Dendritic cell treated with granulocyte-macrophage colony-stimulating factor and Interleukin-4, amounts not matched to agents 40 ng/mL and 50 ng/mL, for 4 days (primary cell): ENCODE measurements around the gene PI16.

Experiments used
- H3K27ac Mint-ChIP-seq: one replicate; pipeline ENCODE4 v1.8.0; 2022; ENCODE audit warnings: mild to moderate bottlenecking, mixed read lengths
- H3K27me3 Mint-ChIP-seq: one replicate; pipeline ENCODE4 v1.8.0; 2022; ENCODE audit warnings: mild to moderate bottlenecking, mixed read lengths
- H3K36me3 Mint-ChIP-seq: one replicate; pipeline ENCODE4 v1.8.0; 2022; ENCODE audit warnings: low read depth, mixed read lengths
- H3K4me1 Mint-ChIP-seq: one replicate; pipeline ENCODE4 v1.8.0; 2022; ENCODE audit warnings: low read depth, mixed read lengths
- H3K4me3 Mint-ChIP-seq: one replicate; pipeline ENCODE4 v1.8.0; 2022; ENCODE audit warnings: mild to moderate bottlenecking, moderate library complexity, mixed read lengths
- H3K9me3 Mint-ChIP-seq: one replicate; pipeline ENCODE4 v1.8.0; 2022; ENCODE audit warnings: mixed read lengths
- intact Hi-C: fragments of 100-400 bp; cut with micrococcal nuclease; formaldehyde crosslinking; loops from one replicate; pipeline ENCODE4 v1.15.0; 2022

The PI16 gene

GRCh38 chr6:36969988-36970891 lies 15.7 kb downstream of the PI16 start:
- Mint-ChIP-seq H3K36me3 (peaks cover 97% of the 10 kb centered on the region), H3K9me3 (no peaks in the 10 kb centered on the region), H3K4me3 (no peak overlapping the region), H3K27me3 (no peaks in the 10 kb centered on the region), H3K27ac (no peak overlapping the region), H3K4me1 (peaks cover 8% of the 10 kb centered on the region)
- intact Hi-C loops: no loop called here

DNA sequence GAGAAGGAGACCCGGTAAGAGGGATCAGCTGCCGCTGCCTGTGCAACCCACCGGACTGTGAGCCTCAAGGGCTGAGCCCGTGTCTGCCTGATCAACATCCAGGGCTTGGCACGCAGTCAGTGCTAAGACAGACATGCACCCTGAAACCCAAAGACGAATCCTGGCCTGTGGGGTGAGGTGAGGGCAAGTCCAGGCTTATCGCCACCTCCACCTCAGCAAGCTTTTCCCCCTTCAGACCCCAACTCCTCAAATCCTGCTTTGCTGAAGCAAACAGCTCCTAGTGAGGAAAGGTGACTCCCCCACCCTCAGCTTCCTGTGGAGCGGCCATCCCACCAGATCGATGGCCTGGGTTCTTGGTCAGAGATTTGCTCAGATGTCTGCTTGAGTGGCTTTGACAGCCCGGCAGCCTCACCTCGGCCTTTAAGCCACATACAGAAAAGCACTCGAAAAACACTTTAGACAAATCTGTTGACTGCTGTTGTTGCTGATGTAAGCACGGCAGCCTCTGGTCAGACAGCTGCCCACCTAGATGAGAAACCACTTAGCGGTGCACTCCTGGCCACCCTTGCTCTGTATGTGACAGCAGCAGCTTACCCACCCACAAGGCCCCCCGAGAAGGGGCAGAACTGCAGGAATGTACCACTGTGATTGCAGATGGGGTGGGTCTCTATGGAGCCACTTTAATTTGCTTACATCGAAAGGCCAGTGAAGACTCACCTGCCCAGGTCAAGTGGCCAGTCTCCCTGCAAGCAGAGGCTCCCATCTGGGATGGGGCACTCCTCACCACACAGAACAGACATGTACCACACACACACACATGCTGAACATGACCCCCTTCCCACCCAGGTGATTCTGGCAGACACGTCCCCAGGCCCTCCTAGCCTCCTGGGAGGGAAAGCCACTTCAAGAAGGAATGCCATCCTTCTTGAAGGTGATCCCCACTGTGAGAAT lies 16.6 kb downstream of the PI16 start:
- peaks cover 8% of the 10 kb centered on the region for H3K4me1 Mint-ChIP-seq
- no peak overlapping the region for H3K27ac Mint-ChIP-seq
- intact Hi-C loops: no loop called here
- H3K4me3 Mint-ChIP-seq: no peak overlapping the region
- H3K36me3 Mint-ChIP-seq: peaks cover 100% of the 10 kb centered on the region
- H3K27me3 Mint-ChIP-seq: no peaks in the 10 kb centered on the region
- H3K9me3 Mint-ChIP-seq: no peaks in the 10 kb centered on the region

DNA sequence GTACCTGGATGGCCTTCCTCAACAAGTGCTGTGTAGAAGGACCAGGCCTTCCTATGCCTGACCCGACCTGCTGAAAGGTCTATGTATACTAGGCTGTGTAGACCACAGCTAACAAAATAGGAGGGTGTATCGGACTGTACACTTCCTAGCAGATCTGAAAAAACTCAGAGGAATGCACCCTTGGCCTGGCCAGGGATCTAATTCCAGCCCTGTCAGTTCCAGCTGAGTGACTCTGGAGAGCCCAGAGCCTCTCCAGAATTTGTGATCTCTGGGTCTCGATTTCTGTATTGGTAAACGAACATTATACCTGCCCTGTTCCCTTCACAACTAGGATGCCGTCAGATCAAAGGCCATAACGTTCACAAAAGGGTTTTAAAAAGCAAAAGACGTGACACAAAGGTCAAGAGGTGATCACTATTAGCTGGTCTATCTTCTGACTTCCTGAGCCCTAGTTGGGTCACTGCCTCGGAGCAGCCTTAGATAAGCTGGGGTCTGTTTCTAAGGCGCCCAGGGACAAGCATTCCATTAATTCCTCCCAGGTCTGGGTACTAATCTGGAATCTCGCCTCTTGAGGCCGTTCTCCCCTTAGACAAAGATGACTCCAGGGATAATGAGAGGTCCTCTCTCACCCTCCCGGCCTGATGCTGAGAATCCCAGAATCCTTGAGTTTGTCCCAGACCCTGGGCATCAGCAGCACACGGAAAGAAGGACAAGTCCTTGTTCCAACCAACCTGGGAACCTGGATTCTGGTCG lies 17.6 kb downstream of the PI16 start:
- H3K27me3 Mint-ChIP-seq: no peaks in the 10 kb centered on the region
- H3K36me3 Mint-ChIP-seq: peaks cover 100% of the 10 kb centered on the region
- H3K4me1 Mint-ChIP-seq: peaks cover 8% of the 10 kb centered on the region
- H3K9me3 Mint-ChIP-seq: no peaks in the 10 kb centered on the region
- no peak overlapping the region for H3K27ac Mint-ChIP-seq
- intact Hi-C loops: no loop called here
- no peak overlapping the region for H3K4me3 Mint-ChIP-seq

GRCh38 chr6:36973190-36973589 lies 18.7 kb downstream of the PI16 start:
- intact Hi-C loops: no loop called here
- peaks cover 100% of the 10 kb centered on the region for H3K36me3 Mint-ChIP-seq

GRCh38 chr6:36973647-36974046 lies 19.1 kb downstream of the PI16 start:
- Mint-ChIP-seq H3K36me3 (peaks cover 100% of the 10 kb centered on the region), H3K27me3 (no peaks in the 10 kb centered on the region), H3K4me1 (peaks cover 10% of the 10 kb centered on the region), H3K9me3 (no peaks in the 10 kb centered on the region), H3K4me3 (no peak overlapping the region), H3K27ac (no peak overlapping the region)
- intact Hi-C loops: no loop called here

More at GRCh38 chr6:36973190-36973589, 18.7 kb downstream of the PI16 start:
- no peaks in the 10 kb centered on the region for H3K9me3 Mint-ChIP-seq
- no peaks in the 10 kb centered on the region for H3K27me3 Mint-ChIP-seq
- H3K4me3 Mint-ChIP-seq: no peak overlapping the region
- peaks cover 13% of the 10 kb centered on the region for H3K4me1 Mint-ChIP-seq
- no peak overlapping the region for H3K27ac Mint-ChIP-seq

DNA sequence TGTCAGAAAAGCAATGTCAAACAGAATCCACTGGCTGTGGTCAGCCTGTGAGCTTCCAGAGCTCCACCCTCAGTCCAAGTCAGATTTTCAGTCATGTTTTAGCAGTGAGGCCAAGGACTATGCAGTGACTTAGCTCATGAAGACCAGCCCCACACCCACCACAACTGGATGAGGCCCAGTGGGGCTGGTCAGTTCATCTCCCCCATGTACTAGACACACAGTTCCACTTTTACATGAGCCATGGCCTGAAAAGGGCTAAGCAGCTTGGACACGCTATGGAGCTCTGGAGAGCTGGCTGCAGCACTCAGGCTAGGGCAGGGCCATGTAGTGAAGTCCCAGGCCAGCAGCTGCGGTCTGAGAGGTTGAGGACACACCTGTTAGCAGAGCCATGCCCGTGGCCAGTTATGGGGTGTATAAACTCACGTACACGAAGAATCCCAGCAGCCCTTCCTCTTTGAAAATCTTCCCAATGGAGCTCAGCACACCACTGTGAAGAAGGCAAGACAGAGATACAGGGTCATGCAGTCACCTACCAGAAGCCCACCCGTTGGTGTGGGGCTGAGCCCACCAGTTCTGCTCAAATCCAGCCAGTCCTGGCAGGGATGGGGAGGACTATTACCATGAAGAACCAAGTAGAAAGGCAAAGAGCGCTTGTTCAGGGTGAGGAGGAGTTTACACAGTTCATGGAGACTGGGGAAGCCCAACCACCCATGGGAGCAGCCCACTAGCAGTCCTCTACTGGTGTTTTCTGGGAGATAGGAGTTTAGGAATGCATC lies 20.9 kb downstream of the PI16 start:
- H3K4me3 Mint-ChIP-seq: no peak overlapping the region
- peaks cover 100% of the 10 kb centered on the region for H3K36me3 Mint-ChIP-seq
- H3K9me3 Mint-ChIP-seq: no peaks in the 10 kb centered on the region
- peaks cover 24% of the 10 kb centered on the region for H3K4me1 Mint-ChIP-seq
- H3K27ac Mint-ChIP-seq: no peak overlapping the region
- intact Hi-C loops: loop anchor here (5.0 kb wide), 1 partner anchor 42 kb away; no protein-coding TSS in a partner anchor
- no peaks in the 10 kb centered on the region for H3K27me3 Mint-ChIP-seq

DNA sequence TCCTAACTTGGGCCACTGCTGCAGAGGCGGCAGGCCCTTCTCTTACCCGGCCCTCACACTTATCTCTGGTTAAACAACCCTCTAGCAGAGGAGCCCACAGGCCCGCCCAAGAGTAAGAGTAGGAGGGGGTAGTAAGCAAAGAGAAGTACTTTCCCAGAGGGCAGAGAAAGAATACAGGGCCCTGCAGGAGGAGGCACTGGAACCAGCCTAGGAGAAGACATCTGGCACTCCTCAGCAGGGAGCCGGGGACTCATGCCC lies 21.4 kb downstream of the PI16 start:
- intact Hi-C loops: loop anchor here (5.0 kb wide), 1 partner anchor 41 kb away; no protein-coding TSS in a partner anchor
- H3K27ac Mint-ChIP-seq: no peak overlapping the region
- H3K4me1 Mint-ChIP-seq: peaks cover 29% of the 10 kb centered on the region
- no peak overlapping the region for H3K4me3 Mint-ChIP-seq
- H3K9me3 Mint-ChIP-seq: no peaks in the 10 kb centered on the region
- H3K27me3 Mint-ChIP-seq: no peaks in the 10 kb centered on the region
- H3K36me3 Mint-ChIP-seq: peaks cover 100% of the 10 kb centered on the region

DNA sequence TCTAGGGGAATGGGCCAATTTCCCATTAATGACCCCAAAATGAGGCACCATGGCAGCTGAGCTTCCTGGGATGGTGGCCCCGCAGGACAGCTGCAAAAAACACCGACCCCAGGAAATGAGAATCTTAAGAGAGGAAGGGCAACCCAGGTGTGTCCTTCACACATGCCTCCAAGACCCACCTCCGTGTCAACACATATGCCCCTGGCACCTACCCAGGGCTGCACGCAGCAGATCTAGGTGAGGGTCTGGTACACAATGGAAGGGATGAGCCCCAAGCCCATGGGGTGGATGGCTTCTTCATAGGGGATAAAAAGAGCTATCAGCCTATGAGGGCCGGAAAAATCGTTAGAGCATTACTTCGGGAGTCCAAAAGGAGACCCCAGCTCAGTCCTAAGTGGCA lies 22.0 kb downstream of the PI16 start:
- intact Hi-C loops: loop anchor here (5.0 kb wide), 1 partner anchor 41 kb away; no protein-coding TSS in a partner anchor
- Mint-ChIP-seq H3K9me3 (no peaks in the 10 kb centered on the region), H3K4me1 (peaks cover 34% of the 10 kb centered on the region), H3K4me3 (no peak overlapping the region), H3K36me3 (peaks cover 100% of the 10 kb centered on the region), H3K27ac (no peak overlapping the region), H3K27me3 (no peaks in the 10 kb centered on the region)

- H3K36me3 Mint-ChIP-seq: peaks cover 100% of the 10 kb centered on the region
- H3K27ac Mint-ChIP-seq: no peak overlapping the region
- no peaks in the 10 kb centered on the region for H3K27me3 Mint-ChIP-seq
- H3K4me3 Mint-ChIP-seq: no peak overlapping the region
- H3K4me1 Mint-ChIP-seq: peaks cover 39% of the 10 kb centered on the region
- no peaks in the 10 kb centered on the region for H3K9me3 Mint-ChIP-seq
- intact Hi-C loops: loop anchor here (5.0 kb wide), 1 partner anchor 40 kb away; no protein-coding TSS in a partner anchor
Measured at GRCh38 chr6:36976931-36977330, 22.4 kb downstream of the PI16 start.

DNA sequence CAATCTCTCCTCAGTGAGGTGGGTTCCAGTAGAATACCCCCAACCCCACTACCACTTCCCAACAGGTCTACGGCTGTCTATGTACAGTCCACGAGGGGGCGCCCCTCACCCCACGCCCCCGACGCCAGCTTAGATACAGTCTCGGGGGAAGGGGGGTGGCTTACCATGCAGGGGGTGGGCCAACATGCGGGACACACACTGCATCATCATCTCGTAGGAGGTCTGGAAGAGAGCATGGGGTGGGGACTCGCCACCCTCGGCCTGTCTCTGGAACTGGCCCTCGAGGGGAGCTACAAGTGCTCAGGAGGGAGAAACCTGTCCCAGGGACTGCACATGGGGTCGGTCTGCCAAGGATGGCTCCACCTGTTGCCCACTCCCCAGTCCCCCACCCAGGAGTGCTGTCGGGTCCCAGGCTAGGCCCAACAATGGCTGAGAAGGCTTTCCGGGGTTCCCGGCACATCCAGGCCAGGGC lies 23.0 kb downstream of the PI16 start:
- Mint-ChIP-seq H3K27ac (no peak overlapping the region), H3K4me1 (peaks cover 44% of the 10 kb centered on the region), H3K27me3 (no peaks in the 10 kb centered on the region), H3K36me3 (peaks cover 100% of the 10 kb centered on the region), H3K4me3 (no peak overlapping the region), H3K9me3 (no peaks in the 10 kb centered on the region)
- intact Hi-C loops: loop anchor here (5.0 kb wide), 1 partner anchor 40 kb away; no protein-coding TSS in a partner anchor

DNA sequence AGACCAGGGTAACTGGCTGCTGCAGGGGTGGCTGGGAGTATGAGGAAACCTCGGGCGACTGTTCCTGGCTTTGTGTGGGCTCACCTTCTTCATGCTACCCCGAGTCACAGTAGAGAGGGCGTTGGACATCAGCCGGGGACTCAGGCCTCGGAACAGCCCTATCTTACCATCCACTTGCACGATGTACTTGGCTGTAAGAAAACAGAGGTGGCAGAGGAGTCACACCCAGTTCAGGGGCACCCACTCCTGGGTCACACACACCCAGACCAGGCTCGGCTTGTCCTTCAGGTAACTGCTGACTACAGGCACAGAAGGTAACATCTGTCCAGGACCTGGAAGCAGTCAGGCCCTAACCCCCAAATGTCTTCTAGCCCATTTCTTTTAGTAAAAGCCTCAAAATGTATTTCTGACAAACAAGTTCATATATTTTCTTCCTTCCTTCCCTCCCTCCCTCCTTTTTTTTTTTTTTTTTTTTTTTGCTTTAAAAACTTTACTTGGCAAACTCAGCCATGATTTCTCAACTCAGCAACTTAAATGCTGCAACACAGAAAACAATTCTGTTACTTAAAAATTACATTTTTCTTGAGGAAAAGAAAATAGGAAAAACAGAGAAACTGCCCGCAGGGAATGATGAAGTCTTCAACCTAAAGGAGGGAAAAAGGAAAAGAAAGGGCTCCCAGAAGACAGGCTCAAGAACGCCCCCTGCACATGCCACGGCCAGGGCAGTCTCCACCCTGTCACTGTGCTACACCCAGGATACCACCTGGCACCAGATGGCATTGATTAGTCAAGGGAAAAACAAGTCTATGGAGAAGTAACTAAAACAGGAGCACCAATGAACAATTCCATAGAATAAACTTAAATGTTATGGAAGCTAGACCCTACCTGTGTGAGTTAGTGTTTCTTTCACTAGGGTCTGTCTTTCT lies 24.1 kb downstream of the PI16 start:
- Mint-ChIP-seq H3K9me3 (no peaks in the 10 kb centered on the region), H3K4me3 (no peak overlapping the region), H3K27me3 (no peaks in the 10 kb centered on the region), H3K27ac (no peak overlapping the region), H3K36me3 (peaks cover 90% of the 10 kb centered on the region), H3K4me1 (peaks cover 47% of the 10 kb centered on the region)
- intact Hi-C loops: loop anchor here (5.0 kb wide), 1 partner anchor 39 kb away; no protein-coding TSS in a partner anchor

DNA sequence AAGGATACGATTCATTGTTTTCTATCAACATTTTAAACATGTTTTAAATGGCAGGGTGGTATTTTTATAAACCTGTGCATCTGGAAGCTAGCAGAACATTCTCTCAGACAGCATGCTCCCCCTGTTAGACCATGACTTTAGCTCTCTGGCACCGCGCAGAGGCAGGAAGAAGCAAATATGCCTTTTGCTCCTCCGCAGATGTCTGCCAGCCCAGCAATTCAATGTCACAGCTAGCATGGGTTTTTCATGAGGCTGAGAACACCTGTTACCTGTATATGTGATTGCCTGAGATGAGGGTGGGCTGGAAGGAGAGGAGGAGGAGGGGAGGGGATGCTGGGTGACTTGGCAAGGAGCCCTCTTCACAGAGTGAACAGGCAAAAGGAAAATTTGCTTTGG lies 24.8 kb downstream of the PI16 start:
- intact Hi-C loops: loop anchor here (5.0 kb wide), 1 partner anchor 38 kb away; no protein-coding TSS in a partner anchor
- H3K36me3 Mint-ChIP-seq: peaks cover 84% of the 10 kb centered on the region
- H3K27me3 Mint-ChIP-seq: no peaks in the 10 kb centered on the region
- no peaks in the 10 kb centered on the region for H3K9me3 Mint-ChIP-seq
- no peak overlapping the region for H3K4me3 Mint-ChIP-seq
- H3K4me1 Mint-ChIP-seq: peaks cover 47% of the 10 kb centered on the region
- no peak overlapping the region for H3K27ac Mint-ChIP-seq
